ENCODE data around the gene SELENOK. TPM values are rescaled to one million over a fixed set of nuclear protein-coding genes. Genes with fewer than 3 reads are reported as not detected.
A peak's percentile ranks its signal among the peaks of the same experiment; 100 is the strongest.
"Not testable (repeated sequence)": the region's sequence is repeated elsewhere in the genome, so short reads cannot be mapped to it uniquely, and the experiment has no call there.

The SELENOK gene
- 10 to 100 TPM; 79.8 to 80.9 TPM for total RNA-seq

- DNase-seq = peak; percentile 99
- POLR2A ChIA-PET = interaction anchor here (0.6 to 4.7 kb wide), 21 partner anchors 9 to 846 kb away, joined by 3 to 70 read pairs (median 6); partner anchors contain the start of genes ACTR8, CHDH, DCP1A and IL17RB
- Mint-ChIP-seq H3K9me3 (no peaks in the 10 kb centered on the region), H3K4me3 (peak within 1 kb of the TSS; percentile 90), H3K27ac (peak within 1 kb of the TSS; percentile 95), H3K4me1 (peaks cover 53% of the 10 kb centered on the region), H3K27me3 (peaks cover 10% of the 10 kb centered on the region), H3K36me3 (ENCODE audit: low read depth) (peaks cover 26% of the 10 kb centered on the region)
- CTCF ChIA-PET = interaction anchor here (0.6 to 2.2 kb wide), 6 partner anchors 9 to 62 kb away, joined by 3 to 15 read pairs (median 3); partner anchors contain the start of gene ACTR8
Measured at GRCh38 chr3:53891497-53892285, at the start of gene SELENOK. Gene SELENOK (minus strand): TSS chr3:53891859.

- no peaks in the 10 kb centered on the region for H3K4me1 Mint-ChIP-seq
Measured at GRCh38 chr3:53941184-53941583, 49.5 kb upstream of the SELENOK start.

GRCh38 chr3:53940623-53941022 lies 49.0 kb upstream of the SELENOK start:
- Mint-ChIP-seq H3K27ac (no peak overlapping the region), H3K9me3 (peaks cover 2% of the 10 kb centered on the region), H3K4me1 (no peaks in the 10 kb centered on the region), H3K4me3 (no peak overlapping the region), H3K27me3 (peaks cover 6% of the 10 kb centered on the region), H3K36me3 (ENCODE audit: low read depth) (no peaks in the 10 kb centered on the region)
- no peak for DNase-seq
- CTCF ChIA-PET = no interaction called here
- POLR2A ChIA-PET = no interaction called here

More at GRCh38 chr3:53941184-53941583, 49.5 kb upstream of the SELENOK start:
- DNase-seq = no peak
- Mint-ChIP-seq H3K27me3 (peaks cover 6% of the 10 kb centered on the region), H3K4me3 (no peak overlapping the region), H3K9me3 (peaks cover 7% of the 10 kb centered on the region), H3K27ac (no peak overlapping the region), H3K36me3 (ENCODE audit: low read depth) (peaks cover 3% of the 10 kb centered on the region)
- ChIA-PET CTCF (no interaction called here), POLR2A (no interaction called here)

GRCh38 chr3:53939813-53940212 lies 48.2 kb upstream of the SELENOK start:
- Mint-ChIP-seq H3K27ac (no peak overlapping the region), H3K27me3 (peaks cover 6% of the 10 kb centered on the region), H3K4me3 (no peak overlapping the region), H3K9me3 (no peaks in the 10 kb centered on the region), H3K4me1 (no peaks in the 10 kb centered on the region), H3K36me3 (ENCODE audit: low read depth) (no peaks in the 10 kb centered on the region)
- CTCF ChIA-PET = interaction anchor here (1.1 to 1.9 kb wide), 5 partner anchors 11 to 489 kb away, joined by 3 to 7 read pairs (median 5); no protein-coding TSS in a partner anchor
- POLR2A ChIA-PET = no interaction called here
- DNase-seq = no peak

GRCh38 chr3:53939086-53939582 lies 47.5 kb upstream of the SELENOK start:
- H3K27ac Mint-ChIP-seq = no peak overlapping the region
- CTCF ChIA-PET = interaction anchor here (0.7 to 1.9 kb wide), 13 partner anchors 9 to 489 kb away, joined by 3 to 14 read pairs (median 3); no protein-coding TSS in a partner anchor
- peaks cover 6% of the 10 kb centered on the region for H3K27me3 Mint-ChIP-seq
- no peaks in the 10 kb centered on the region for H3K36me3 Mint-ChIP-seq (ENCODE audit: low read depth)
- no peak for DNase-seq
- POLR2A ChIA-PET = no interaction called here
- no peak overlapping the region for H3K4me3 Mint-ChIP-seq
- no peaks in the 10 kb centered on the region for H3K4me1 Mint-ChIP-seq
- no peaks in the 10 kb centered on the region for H3K9me3 Mint-ChIP-seq

- DNase-seq = peak; percentile 31
- Mint-ChIP-seq H3K27me3 (peaks cover 9% of the 10 kb centered on the region), H3K27ac (no peak overlapping the region), H3K36me3 (ENCODE audit: low read depth) (no peaks in the 10 kb centered on the region), H3K4me3 (no peak overlapping the region), H3K9me3 (no peaks in the 10 kb centered on the region), H3K4me1 (no peaks in the 10 kb centered on the region)
- ChIA-PET POLR2A (no interaction called here), CTCF (interaction anchor here (0.6 to 1.9 kb wide), 14 partner anchors 8 to 490 kb away, joined by 3 to 14 read pairs (median 4); no protein-coding TSS in a partner anchor)
Measured at GRCh38 chr3:53938645-53939044, 47.0 kb upstream of the SELENOK start.

- Mint-ChIP-seq H3K27ac (no peak overlapping the region), H3K9me3 (no peaks in the 10 kb centered on the region), H3K4me3 (no peak overlapping the region), H3K36me3 (ENCODE audit: low read depth) (no peaks in the 10 kb centered on the region), H3K4me1 (no peaks in the 10 kb centered on the region), H3K27me3 (peaks cover 11% of the 10 kb centered on the region)
- POLR2A ChIA-PET = no interaction called here
- CTCF ChIA-PET = interaction anchor here (0.7 kb wide), 1 partner anchor 11 kb away, joined by 3 read pairs; no protein-coding TSS in a partner anchor
- no peak for DNase-seq
Measured at GRCh38 chr3:53936347-53936746, 44.7 kb upstream of the SELENOK start.

- no peaks in the 10 kb centered on the region for H3K9me3 Mint-ChIP-seq
- ChIA-PET CTCF (no interaction called here), POLR2A (no interaction called here)
- H3K27me3 Mint-ChIP-seq = peaks cover 13% of the 10 kb centered on the region
- H3K4me3 Mint-ChIP-seq = no peak overlapping the region
- no peaks in the 10 kb centered on the region for H3K4me1 Mint-ChIP-seq
- no peak for DNase-seq
- H3K36me3 Mint-ChIP-seq (ENCODE audit: low read depth) = no peaks in the 10 kb centered on the region
- H3K27ac Mint-ChIP-seq = no peak overlapping the region
Measured at GRCh38 chr3:53935283-53935901, 43.7 kb upstream of the SELENOK start.

GRCh38 chr3:53927208-53927872 lies 35.7 kb upstream of the SELENOK start:
- H3K9me3 Mint-ChIP-seq; H3K4me1 Mint-ChIP-seq; H3K27ac Mint-ChIP-seq; H3K36me3 Mint-ChIP-seq (ENCODE audit: low read depth); POLR2A ChIA-PET; H3K4me3 Mint-ChIP-seq; CTCF ChIA-PET; DNase-seq: not testable (repeated sequence)
- H3K27me3 Mint-ChIP-seq = peaks cover 10% of the 10 kb centered on the region

- no peak overlapping the region for H3K4me3 Mint-ChIP-seq
- H3K27ac Mint-ChIP-seq = no peak overlapping the region
- peaks cover 3% of the 10 kb centered on the region for H3K9me3 Mint-ChIP-seq
- DNase-seq = peak; percentile 17
- ChIA-PET CTCF (no interaction called here), POLR2A (no interaction called here)
- H3K27me3 Mint-ChIP-seq = peaks cover 22% of the 10 kb centered on the region
- H3K4me1 Mint-ChIP-seq = no peaks in the 10 kb centered on the region
- no peaks in the 10 kb centered on the region for H3K36me3 Mint-ChIP-seq (ENCODE audit: low read depth)
Measured at GRCh38 chr3:53921296-53921695, 29.6 kb upstream of the SELENOK start.

- no peak for DNase-seq
- Mint-ChIP-seq H3K27ac (no peak overlapping the region), H3K9me3 (peaks cover 3% of the 10 kb centered on the region), H3K4me1 (no peaks in the 10 kb centered on the region), H3K36me3 (ENCODE audit: low read depth) (no peaks in the 10 kb centered on the region), H3K27me3 (peaks cover 28% of the 10 kb centered on the region), H3K4me3 (no peak overlapping the region)
- ChIA-PET POLR2A (no interaction called here), CTCF (interaction anchor here (0.7 kb wide), 1 partner anchor 528 kb away, joined by 3 read pairs; no protein-coding TSS in a partner anchor)
Measured at GRCh38 chr3:53919741-53920140, 28.1 kb upstream of the SELENOK start.

- Mint-ChIP-seq H3K9me3 (no peaks in the 10 kb centered on the region), H3K4me3 (no peak overlapping the region), H3K4me1 (no peaks in the 10 kb centered on the region), H3K27me3 (peaks cover 51% of the 10 kb centered on the region), H3K27ac (no peak overlapping the region), H3K36me3 (ENCODE audit: low read depth) (no peaks in the 10 kb centered on the region)
- ChIA-PET POLR2A (no interaction called here), CTCF (interaction anchor here (1.1 kb wide), 1 partner anchor 25 kb away, joined by 3 read pairs; no protein-coding TSS in a partner anchor)
- DNase-seq = no peak
Measured at GRCh38 chr3:53913401-53913800, 21.7 kb upstream of the SELENOK start.

- Mint-ChIP-seq H3K9me3 (no peaks in the 10 kb centered on the region), H3K4me3 (no peak overlapping the region), H3K27ac (no peak overlapping the region), H3K36me3 (ENCODE audit: low read depth) (no peaks in the 10 kb centered on the region), H3K27me3 (peaks cover 42% of the 10 kb centered on the region), H3K4me1 (no peaks in the 10 kb centered on the region)
- ChIA-PET CTCF (no interaction called here), POLR2A (no interaction called here)
- DNase-seq = no peak
Measured at GRCh38 chr3:53902711-53903110, 11.1 kb upstream of the SELENOK start.
